ENCODE results near the gene EPHB2.
"Not testable (repeated sequence)": the region's sequence is repeated elsewhere in the genome, so short reads cannot be mapped to it uniquely, and the experiment has no call there.

Gene EPHB2

GRCh38 chr1:22691031-22691753 is 19.4 kb upstream of the EPHB2 start:
- no peak for DNase-seq

- no peak for DNase-seq
These were observed 16.5 kb upstream of the EPHB2 start for GRCh38 chr1:22694172-22694571.

- DNase-seq = no peak
These were observed 14.0 kb upstream of the EPHB2 start for GRCh38 chr1:22696610-22697009.

GRCh38 chr1:22697980-22698379 is 12.7 kb upstream of the EPHB2 start:
- no peak for DNase-seq

- DNase-seq = no peak
These were observed 10.7 kb upstream of the EPHB2 start for GRCh38 chr1:22699681-22700520.

- DNase-seq = peak; percentile 24 to 43
These were observed 8.1 kb upstream of the EPHB2 start for GRCh38 chr1:22702296-22703085.

GRCh38 chr1:22704440-22705067 is 6.1 kb upstream of the EPHB2 start:
- DNase-seq = peak; percentile 89 to 92

GRCh38 chr1:22705586-22705985 is 5.1 kb upstream of the EPHB2 start:
- peak; percentile 14 to 32 for DNase-seq

GRCh38 chr1:22706100-22706499 is 4.5 kb upstream of the EPHB2 start:
- not testable (repeated sequence) for DNase-seq

- DNase-seq = peak; percentile 18 to 23
These were observed 1.9 kb upstream of the EPHB2 start for GRCh38 chr1:22708777-22709176.

GRCh38 chr1:22709227-22709626 is 1.4 kb upstream of the EPHB2 start:
- DNase-seq = no peak

GRCh38 chr1:22709891-22710700 is 543 bp upstream of the EPHB2 start:
- peak; percentile 62 to 63 for DNase-seq

- peak in 1 of 2 donors; percentile 18 for DNase-seq
These were observed 432 bp downstream of the EPHB2 start for GRCh38 chr1:22711071-22711470.

- DNase-seq = no peak
These were observed 1.2 kb downstream of the EPHB2 start for GRCh38 chr1:22711591-22712501.

- no peak for DNase-seq
These were observed 2.0 kb downstream of the EPHB2 start for GRCh38 chr1:22712502-22713271.

- DNase-seq = no peak
These were observed 3.8 kb downstream of the EPHB2 start for GRCh38 chr1:22714455-22714854.

- DNase-seq = peak; percentile 42 to 44
These were observed 6.6 kb downstream of the EPHB2 start for GRCh38 chr1:22717037-22717760.

- DNase-seq = no peak
These were observed 10.7 kb downstream of the EPHB2 start for GRCh38 chr1:22721122-22721873.
